Neutrophil (primary cell): ENCODE measurements around the gene FRRS1L.

ENCODE experiments used
- H3K27ac ChIP-seq: fragments of 200-600 bp; sonication (generic); 2 replicates; pipeline ENCODE4 v1.5.1; 2016; ENCODE audit warnings: mild to moderate bottlenecking, moderate library complexity
- H3K27me3 ChIP-seq: fragments of 200-600 bp; sonication (generic); 2 replicates; pipeline ENCODE4 v1.6.0; 2016; ENCODE audit warnings: mild to moderate bottlenecking
- H3K36me3 ChIP-seq: fragments of 200-600 bp; sonication (generic); 2 replicates; pipeline ENCODE4 v1.5.1; 2017
- H3K4me1 ChIP-seq, 2 experiments: fragments of 200-600 bp in 1 of 2; sonication (generic) in 1 of 2; 1 replicate in 1 of 2; 2 replicates in 1 of 2; pipeline versions ENCODE4 v1.5.1 to v1.6.1; 2013 to 2016; ENCODE audit warnings: low read depth in 1 of 2, low read length in 1 of 2, mild to moderate bottlenecking in 1 of 2, moderate library complexity in 1 of 2; ENCODE audit not compliant: control insufficient read depth in 1 of 2, insufficient read depth in 1 of 2
- H3K4me3 ChIP-seq, 2 experiments: fragments of 200-600 bp in 1 of 2; sonication (generic) in 1 of 2; 1 replicate in 1 of 2; 2 replicates in 1 of 2; pipeline ENCODE4 v1.5.1; 2013 to 2016; ENCODE audit warnings: low read depth in 1 of 2, low read length in 1 of 2, mild to moderate bottlenecking in 1 of 2, moderate library complexity in 1 of 2
- H3K9me3 ChIP-seq: fragments of 200-600 bp; sonication (generic); 2 replicates; pipeline ENCODE4 v1.5.1; 2016
- CTCF ChIP-seq: fragments of 200-600 bp; sonication (generic); IDR thresholded peaks from 2 replicates; pipeline ENCODE4 v1.5.1; 2016; ENCODE audit warnings: antibody characterized with exemption

Gene FRRS1L

GRCh38 chr9:109085510-109085909 is 81.5 kb downstream of the FRRS1L start:
- no peak for TF ChIP-seq CTCF
- Histone ChIP-seq H3K9me3 (no peaks in the 10 kb centered on the region), H3K27ac (no peak overlapping the region), H3K4me3 (no peak overlapping the region), H3K27me3 (no peaks in the 10 kb centered on the region), H3K36me3 (peaks cover 40% of the 10 kb centered on the region), H3K4me1 (no peaks in the 10 kb centered on the region)

GRCh38 chr9:109083813-109084405 is 83.1 kb downstream of the FRRS1L start:
- Histone ChIP-seq H3K4me1 (no peaks in the 10 kb centered on the region), H3K27me3 (no peaks in the 10 kb centered on the region), H3K36me3 (peaks cover 32% of the 10 kb centered on the region), H3K4me3 (no peak overlapping the region), H3K9me3 (no peaks in the 10 kb centered on the region), H3K27ac (no peak overlapping the region)
- TF ChIP-seq CTCF = no peak

- Histone ChIP-seq H3K36me3 (peaks cover 32% of the 10 kb centered on the region), H3K4me1 (no peaks in the 10 kb centered on the region), H3K27ac (no peak overlapping the region), H3K9me3 (no peaks in the 10 kb centered on the region), H3K27me3 (no peaks in the 10 kb centered on the region), H3K4me3 (no peak overlapping the region)
- no peak for TF ChIP-seq CTCF
These were observed 83.9 kb downstream of the FRRS1L start for GRCh38 chr9:109083141-109083540.

- Histone ChIP-seq H3K4me3 (no peak overlapping the region), H3K9me3 (no peaks in the 10 kb centered on the region), H3K27ac (no peak overlapping the region), H3K36me3 (peaks cover 24% of the 10 kb centered on the region), H3K4me1 (no peaks in the 10 kb centered on the region), H3K27me3 (no peaks in the 10 kb centered on the region)
- no peak for TF ChIP-seq CTCF
These were observed 84.9 kb downstream of the FRRS1L start for GRCh38 chr9:109082091-109082620.
